ENCODE results near the gene SPTBN1.

DNA sequence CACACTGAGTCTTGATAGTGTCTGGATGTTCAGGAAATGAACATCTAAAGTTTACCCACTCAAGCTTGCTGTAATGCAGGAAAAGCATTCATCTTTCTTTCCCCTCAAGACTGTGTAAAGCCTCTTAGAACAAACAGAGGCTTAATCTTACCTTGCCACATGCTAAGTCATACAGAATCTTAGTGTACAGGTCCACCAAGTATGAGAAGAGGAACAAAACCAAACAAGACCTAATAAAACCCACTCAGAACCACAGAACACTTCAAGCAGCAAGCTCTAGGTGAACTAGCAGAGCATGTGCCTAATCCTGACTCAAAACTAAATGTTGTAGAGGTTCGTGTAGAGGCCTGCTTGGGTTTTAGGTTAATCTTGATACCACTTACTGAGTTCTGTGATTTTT is 97.6 kb downstream of the SPTBN1 start:
- TF ChIP-seq, protein P1, sequence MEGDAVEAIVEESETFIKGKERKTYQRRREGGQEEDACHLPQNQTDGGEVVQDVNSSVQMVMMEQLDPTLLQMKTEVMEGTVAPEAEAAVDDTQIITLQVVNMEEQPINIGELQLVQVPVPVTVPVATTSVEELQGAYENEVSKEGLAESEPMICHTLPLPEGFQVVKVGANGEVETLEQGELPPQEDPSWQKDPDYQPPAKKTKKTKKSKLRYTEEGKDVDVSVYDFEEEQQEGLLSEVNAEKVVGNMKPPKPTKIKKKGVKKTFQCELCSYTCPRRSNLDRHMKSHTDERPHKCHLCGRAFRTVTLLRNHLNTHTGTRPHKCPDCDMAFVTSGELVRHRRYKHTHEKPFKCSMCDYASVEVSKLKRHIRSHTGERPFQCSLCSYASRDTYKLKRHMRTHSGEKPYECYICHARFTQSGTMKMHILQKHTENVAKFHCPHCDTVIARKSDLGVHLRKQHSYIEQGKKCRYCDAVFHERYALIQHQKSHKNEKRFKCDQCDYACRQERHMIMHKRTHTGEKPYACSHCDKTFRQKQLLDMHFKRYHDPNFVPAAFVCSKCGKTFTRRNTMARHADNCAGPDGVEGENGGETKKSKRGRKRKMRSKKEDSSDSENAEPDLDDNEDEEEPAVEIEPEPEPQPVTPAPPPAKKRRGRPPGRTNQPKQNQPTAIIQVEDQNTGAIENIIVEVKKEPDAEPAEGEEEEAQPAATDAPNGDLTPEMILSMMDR (IDR thresholded peaks at IDR 0.05; ENCODE audit: poor library complexity) = no peak
- no peak for TF ChIP-seq EZH2 (IDR thresholded peaks at IDR 0.05; ENCODE audit: borderline replicate concordance)
- TF ChIP-seq EZH2phosphoT487 (IDR thresholded peaks at IDR 0.05; ENCODE audit: low read depth, severe bottlenecking, unreplicated experiment) = no peak
